Measurements from ENCODE around the gene ZFR2.

DNA sequence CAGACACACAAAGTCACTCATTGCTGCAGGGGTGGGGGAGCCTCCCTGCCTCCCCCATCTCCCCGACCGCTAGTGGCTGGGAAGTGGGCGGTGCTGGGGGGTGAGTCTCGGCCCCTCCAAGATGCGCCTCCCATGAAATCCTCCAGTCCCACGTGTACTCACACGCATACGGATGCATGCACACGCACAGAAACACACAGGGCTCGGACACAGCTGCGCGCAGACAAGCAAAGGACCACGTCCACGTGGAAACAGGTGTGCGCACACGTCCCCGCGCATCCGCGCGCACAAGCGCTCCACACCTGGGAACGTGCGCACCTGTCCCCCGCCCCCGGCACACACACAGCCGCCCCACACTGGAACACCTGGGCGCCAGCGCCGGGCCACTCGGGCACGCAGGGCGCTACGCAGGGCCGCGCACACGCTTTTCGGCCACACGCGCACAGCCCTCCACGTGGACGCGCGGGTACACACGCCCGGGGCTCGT lies 83.3 kb downstream of the ZFR2 start:
- TF ChIP-seq, protein P1, sequence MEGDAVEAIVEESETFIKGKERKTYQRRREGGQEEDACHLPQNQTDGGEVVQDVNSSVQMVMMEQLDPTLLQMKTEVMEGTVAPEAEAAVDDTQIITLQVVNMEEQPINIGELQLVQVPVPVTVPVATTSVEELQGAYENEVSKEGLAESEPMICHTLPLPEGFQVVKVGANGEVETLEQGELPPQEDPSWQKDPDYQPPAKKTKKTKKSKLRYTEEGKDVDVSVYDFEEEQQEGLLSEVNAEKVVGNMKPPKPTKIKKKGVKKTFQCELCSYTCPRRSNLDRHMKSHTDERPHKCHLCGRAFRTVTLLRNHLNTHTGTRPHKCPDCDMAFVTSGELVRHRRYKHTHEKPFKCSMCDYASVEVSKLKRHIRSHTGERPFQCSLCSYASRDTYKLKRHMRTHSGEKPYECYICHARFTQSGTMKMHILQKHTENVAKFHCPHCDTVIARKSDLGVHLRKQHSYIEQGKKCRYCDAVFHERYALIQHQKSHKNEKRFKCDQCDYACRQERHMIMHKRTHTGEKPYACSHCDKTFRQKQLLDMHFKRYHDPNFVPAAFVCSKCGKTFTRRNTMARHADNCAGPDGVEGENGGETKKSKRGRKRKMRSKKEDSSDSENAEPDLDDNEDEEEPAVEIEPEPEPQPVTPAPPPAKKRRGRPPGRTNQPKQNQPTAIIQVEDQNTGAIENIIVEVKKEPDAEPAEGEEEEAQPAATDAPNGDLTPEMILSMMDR (IDR thresholded peaks at IDR 0.05): no peak
- TF ChIP-seq POLR2AphosphoS5 (IDR thresholded peaks at IDR 0.05): no peak
